Epithelial cell of proximal tubule (primary cell): ENCODE results near the gene SLC25A24. TPM values are rescaled to one million over a fixed set of nuclear protein-coding genes. Genes with fewer than 3 reads are reported as not detected.
"Not testable (repeated sequence)": the region's sequence is repeated elsewhere in the genome, so short reads cannot be mapped to it uniquely, and the experiment has no call there.

Source experiments
- DNase-seq: peaks from one replicate; pipeline ENCODE4 v3.0.0-alpha.2; 2011; ENCODE audit warnings: low read depth
- H3K4me3 ChIP-seq: 2 replicates; pipeline ENCODE4 v1.5.1; 2011; ENCODE audit warnings: low read depth, mild to moderate bottlenecking, low read length
- total RNA-seq: library from RNA; depleted of rRNA; stranded (reverse); fragments of >200 nt; gene quantifications from 2 replicates; pipeline ENCODE4 v1.2.3, GENCODE V29; 2015
- TF ChIP-seq, protein P1 (sequence below): conservative IDR thresholded peaks from 2 replicates; pipeline ENCODE4 v1.5.1; 2012; ENCODE audit warnings: low read depth, mild to moderate bottlenecking, low read length

Gene SLC25A24
- total RNA-seq, 1 donor from 2014 or later: 66.8 TPM

DNA sequence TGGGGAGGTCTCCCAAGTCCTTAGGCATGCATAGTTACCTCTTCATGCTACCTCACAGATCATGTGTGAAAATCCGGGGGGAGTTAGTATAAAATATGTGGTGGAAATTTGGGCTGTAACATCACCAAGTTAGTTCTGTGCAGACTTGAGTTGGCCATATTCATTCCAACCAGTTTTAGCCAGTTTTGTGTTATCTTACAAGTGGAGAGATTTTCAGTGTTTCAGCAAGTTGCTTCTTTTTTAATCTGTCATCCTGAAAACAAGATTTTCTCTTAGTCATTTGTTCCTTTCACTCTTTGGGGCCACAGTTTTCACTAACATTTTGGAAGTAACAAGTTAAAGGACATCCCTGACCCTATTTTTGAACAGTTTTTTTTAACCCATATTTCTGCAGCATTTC is 11.3 kb downstream of the SLC25A24 start:
- DNase-seq: no peak
- TF ChIP-seq, protein P1, sequence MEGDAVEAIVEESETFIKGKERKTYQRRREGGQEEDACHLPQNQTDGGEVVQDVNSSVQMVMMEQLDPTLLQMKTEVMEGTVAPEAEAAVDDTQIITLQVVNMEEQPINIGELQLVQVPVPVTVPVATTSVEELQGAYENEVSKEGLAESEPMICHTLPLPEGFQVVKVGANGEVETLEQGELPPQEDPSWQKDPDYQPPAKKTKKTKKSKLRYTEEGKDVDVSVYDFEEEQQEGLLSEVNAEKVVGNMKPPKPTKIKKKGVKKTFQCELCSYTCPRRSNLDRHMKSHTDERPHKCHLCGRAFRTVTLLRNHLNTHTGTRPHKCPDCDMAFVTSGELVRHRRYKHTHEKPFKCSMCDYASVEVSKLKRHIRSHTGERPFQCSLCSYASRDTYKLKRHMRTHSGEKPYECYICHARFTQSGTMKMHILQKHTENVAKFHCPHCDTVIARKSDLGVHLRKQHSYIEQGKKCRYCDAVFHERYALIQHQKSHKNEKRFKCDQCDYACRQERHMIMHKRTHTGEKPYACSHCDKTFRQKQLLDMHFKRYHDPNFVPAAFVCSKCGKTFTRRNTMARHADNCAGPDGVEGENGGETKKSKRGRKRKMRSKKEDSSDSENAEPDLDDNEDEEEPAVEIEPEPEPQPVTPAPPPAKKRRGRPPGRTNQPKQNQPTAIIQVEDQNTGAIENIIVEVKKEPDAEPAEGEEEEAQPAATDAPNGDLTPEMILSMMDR: no peak
- no peak overlapping the region for H3K4me3 ChIP-seq

DNA sequence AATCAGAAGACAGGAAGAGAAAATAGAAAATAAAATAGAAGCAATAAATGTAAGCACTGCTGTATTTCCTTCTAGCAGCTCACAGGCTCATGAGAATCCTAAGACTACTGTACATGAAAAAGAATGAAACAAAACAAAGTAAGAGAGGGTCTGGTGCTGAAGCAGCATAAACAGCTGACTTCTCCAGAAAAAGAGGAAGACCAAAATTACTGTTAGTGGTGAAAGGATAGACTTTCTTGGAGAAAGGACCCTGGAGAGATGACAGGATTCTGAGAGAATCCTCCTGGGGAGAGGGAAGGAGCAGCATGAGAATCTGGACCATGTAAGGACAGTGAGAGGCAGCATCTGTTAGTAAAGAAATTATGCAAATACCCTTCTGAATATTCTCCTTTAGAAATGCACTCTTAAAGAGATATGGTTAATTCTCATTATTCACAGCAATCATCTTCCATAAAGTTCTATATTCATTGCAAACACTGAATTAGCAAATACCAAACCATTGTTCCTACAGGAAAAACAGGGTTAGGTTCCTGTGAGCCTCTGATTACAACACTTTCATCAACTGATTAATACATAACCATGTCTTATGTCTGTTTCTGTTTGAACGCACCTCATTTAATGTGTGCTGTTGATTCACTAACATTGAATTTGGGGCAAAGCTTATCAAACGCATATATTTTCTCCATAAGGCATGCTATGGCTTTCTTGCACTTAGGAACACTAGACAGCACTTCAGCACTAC is 17.0 kb downstream of the SLC25A24 start:
- no peak overlapping the region for H3K4me3 ChIP-seq
- DNase-seq: no peak
- TF ChIP-seq, protein P1: no peak

DNA sequence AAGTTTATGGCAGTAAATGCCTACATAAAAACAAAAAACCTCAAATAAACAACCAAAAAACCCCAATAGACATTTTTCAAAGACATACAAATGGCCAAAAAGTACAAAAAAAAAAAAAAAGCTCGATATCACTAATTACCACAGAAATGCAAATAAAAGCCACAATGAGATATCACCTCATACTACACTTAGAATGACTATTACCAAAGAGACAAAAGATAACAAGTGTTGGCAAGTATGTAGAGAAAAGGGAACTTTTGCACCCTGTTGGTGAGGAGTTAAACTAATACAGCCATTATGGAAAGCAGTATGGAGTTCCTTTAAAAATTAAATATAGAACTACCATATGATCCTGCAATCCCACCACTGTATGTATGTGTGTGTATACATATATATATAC is 21.1 kb downstream of the SLC25A24 start:
- TF ChIP-seq, protein P1: no peak
- H3K4me3 ChIP-seq: no peak overlapping the region
- no peak for DNase-seq

DNA sequence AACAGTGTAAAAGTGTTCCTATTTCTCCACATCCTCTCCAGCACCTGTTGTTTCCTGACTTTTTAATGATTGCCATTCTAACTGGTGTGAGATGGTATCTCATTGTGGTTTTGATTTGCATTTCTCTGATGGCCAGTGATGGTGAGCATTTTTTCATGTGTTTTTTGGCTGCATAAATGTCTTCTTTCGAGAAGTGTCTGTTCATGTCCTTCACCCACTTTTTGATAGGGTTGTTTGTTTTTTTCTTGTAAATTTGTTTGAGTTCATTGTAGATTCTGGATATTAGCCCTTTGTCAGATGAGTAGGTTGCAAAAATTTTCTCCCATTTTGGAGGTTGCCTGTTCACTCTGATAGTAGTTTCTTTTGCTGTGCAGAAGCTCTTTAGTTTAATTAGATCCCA is 37.7 kb downstream of the SLC25A24 start:
- not testable (repeated sequence) for H3K4me3 ChIP-seq, DNase-seq

DNA sequence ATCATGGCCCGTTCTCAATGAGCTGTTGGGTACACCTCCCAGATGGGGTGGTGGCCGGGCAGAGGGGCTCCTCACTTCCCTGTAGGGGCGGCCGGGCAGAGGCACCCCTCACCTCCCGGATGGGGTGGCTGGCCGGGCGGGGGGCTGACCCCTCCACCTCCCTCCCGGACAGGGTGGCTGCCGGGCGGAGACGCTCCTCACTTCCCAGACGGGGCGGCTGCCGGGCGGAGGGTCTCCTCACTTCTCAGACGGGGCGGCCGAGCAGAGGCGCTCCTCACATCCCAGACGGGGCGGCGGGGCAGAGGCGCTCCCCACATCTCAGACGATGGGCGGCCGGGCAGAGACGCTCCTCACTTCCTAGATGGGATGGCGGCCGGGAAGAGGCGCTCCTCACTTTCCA is 40.2 kb downstream of the SLC25A24 start:
- not testable (repeated sequence) for H3K4me3 ChIP-seq, DNase-seq

DNA sequence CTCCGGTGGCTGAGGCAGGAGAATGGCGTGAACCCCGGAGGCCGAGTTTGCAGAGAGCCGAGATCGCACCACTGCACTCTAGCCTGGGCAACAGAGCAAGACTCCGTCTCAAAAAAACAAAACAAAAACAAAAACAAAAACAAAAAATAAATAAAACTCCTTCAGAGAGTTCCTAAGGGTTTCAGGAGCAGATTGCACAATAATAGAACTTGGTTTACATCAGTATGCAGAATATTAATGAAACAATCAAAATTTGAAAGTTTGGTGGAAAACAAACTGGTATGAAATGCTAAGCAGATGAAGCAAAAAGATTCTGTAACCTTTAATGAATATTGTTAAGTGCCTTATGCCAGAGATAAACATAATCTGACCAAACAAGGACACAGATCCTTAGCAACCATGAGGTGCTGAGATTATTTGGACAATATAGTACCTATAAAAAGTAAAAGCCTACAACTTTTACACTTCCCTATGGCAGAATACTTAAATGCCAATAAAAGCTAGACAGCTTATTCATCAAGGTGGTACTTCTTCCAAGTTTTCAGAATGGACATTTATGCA is 41.2 kb downstream of the SLC25A24 start:
- TF ChIP-seq, protein P1: no peak
- no peak overlapping the region for H3K4me3 ChIP-seq
- DNase-seq: no peak

DNA sequence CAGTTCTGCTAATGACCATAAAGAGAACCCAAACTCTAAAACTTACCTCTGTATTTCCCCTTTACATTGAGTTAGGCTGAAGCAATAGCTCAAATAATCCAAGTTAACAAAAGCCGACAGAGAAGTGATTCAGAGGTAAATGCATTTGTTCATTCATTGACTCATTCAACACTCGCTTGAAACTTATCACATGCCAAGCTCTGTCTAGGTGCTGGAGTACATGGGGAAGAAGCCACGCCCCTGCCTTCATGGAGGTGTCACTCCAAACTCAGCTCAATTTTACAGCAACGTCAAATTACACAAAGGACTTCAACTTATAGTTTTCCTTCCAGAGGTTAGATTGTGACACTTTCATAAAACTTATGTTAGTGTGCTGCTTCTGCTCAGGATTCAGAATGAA is 45.8 kb downstream of the SLC25A24 start:
- no peak overlapping the region for H3K4me3 ChIP-seq
- DNase-seq: no peak
- TF ChIP-seq, protein P1: no peak

DNA sequence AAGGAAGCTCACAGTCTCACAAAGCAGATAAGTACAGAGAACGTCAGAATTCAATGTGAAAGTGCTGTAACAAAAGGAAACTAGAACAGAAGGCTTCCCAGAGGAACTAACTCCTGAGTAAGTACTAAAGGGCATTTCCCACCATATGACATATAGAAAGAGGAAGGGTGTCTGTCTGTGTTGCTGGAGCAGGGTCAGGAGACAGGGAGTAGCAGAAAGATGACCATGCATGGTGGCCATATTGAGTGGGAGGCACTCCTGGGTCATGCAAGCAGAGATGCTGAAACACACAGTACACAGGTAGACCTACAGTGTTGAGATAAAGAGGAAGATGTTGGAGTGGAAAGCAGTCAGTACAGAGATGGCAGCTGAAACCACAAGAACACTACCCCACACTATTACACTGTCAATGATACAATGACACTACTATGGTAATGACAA is 47.3 kb downstream of the SLC25A24 start:
- no peak overlapping the region for H3K4me3 ChIP-seq
- DNase-seq: no peak
- TF ChIP-seq, protein P1: no peak
